T47D (cell line): ENCODE data around the gene USP46.

Experiments used
- DNase-seq, 2 experiments: peaks; one replicate each; pipeline versions ENCODE4 v3.0.0 to v3.0.0-alpha.2; 2011 to 2012; ENCODE audit warnings: low read depth in 1 of 2, low spot score in 1 of 2
- JUND ChIP-seq: IDR thresholded peaks from 2 replicates; pipeline ENCODE4 v1.6.1; 2012; ENCODE audit warnings: low read depth
- in situ Hi-C: cut with HindIII; loops from 2 replicates; pipeline ENCODE4 v1.10.0; 2016; ENCODE audit warnings: low sequenced_read_pairs, low pct_unique_long_range_greater_than_20kb

Gene USP46

GRCh38 chr4:52659001-52659721 is at the start of gene USP46:
USP46 (minus strand) TSS chr4:52659301; CDS start chr4:52659150, 151 bp downstream.
- DNase-seq, result peak; percentile 78
- TF ChIP-seq JUND, result no peak
- in situ Hi-C loops, result no loop called here

DNA sequence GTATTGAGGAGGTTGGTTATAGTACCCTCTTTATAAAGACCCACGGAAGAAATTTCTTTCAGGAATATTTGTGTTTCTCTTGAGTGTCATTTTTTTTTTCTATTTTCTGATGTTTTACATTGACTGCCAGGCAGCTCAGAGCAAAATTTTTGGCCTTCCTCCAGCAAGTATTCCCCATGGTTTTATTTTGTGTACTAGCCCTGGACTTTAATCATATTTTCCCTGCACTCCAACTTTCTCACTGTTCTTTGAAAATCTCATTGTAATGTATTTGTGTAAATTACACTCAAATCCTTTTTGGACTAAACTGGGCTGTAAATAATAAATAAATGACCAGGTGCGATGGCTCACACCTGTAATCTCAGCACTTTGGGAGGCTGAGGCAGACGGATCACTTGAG is 45.6 kb upstream of the USP46 start:
- no peak for TF ChIP-seq JUND
- in situ Hi-C loops, result no loop called here
- DNase-seq, result no peak

GRCh38 chr4:52704133-52704532 is 45.0 kb upstream of the USP46 start:
- in situ Hi-C loops, result no loop called here

DNA sequence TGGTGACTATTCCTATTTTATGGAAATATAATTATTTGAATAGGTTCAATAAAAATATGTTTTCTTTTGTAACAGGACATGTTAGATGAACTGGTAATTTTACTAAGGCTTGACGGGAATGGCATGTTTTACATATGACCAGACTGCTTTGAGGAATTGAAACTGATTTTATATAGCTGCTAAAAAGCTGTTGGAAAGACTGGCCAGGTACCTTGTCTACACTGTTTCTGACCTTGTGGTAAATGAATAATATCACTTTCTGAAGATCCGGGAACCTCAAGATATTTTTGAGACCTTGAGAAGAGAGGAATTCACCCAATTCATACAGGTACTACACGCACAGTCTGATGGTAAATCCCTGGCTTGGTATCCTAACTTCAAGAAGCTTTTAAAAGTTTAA is 42.1 kb upstream of the USP46 start:
- in situ Hi-C loops, result no loop called here
- no peak for DNase-seq

More at GRCh38 chr4:52704133-52704532, 45.0 kb upstream of the USP46 start:
- no peak for DNase-seq
- no peak for TF ChIP-seq JUND

DNA sequence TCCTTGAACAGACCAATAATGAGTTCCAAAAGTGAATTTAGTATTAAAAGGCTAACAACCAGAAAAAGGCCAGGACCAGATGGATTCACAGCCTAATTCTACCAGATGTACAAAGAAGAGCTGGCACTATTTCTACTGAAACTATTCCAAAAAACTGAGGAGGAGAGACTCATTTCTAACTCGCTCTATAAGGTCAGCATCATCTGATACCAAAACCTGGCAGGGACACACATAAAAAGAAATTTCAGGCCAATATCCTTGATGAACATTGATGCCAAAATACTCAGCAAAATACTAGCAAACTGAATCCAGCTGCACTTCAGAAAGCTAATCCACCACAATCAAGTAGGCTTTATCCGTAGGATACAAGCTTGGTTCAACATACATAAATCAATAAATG is 35.8 kb upstream of the USP46 start:
- in situ Hi-C loops, result no loop called here
- no peak for TF ChIP-seq JUND
- DNase-seq, result no peak

More for the DNA sequence above, 42.1 kb upstream of the USP46 start:
- TF ChIP-seq JUND, result no peak

DNA sequence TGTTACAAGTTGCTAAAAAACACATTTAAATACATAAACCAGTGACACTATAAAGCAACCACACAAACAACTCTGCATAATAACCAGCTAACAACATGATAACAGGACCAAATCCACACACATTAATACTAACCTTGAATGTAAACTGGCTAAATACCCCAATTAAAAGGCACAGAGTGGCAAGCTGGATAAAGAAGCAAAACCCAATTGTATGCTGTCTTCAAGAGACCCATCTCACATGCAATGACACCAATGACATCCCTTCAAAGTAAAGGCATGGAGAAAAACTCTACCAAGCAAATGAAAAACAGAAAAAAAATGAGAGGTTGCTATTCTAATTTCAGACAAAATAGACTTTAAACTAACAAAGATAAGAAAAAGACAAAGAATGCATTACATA is 34.4 kb upstream of the USP46 start:
- DNase-seq, result no peak
- in situ Hi-C loops, result no loop called here
- TF ChIP-seq JUND, result no peak

DNA sequence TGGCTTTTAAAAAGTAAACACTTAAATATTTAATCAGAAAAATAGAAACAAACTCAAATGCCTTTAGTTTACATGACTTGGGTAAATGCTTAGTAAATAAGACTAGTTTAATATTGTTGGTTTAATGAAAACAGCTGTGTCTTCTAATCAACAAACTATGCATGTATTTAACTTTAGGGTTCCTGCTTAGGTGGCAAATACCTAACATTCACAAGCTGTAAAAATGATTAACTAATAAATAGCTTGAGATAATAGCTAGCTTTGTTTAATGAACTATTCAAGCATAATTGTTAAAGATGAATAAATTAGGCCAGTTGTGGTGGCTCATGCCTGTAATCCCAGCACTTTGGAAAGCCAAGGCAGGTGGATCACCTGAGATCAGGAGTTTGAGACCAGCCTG is 30.0 kb upstream of the USP46 start:
- in situ Hi-C loops, result no loop called here
- no peak for TF ChIP-seq JUND
- DNase-seq, result no peak

- TF ChIP-seq JUND, result no peak
- in situ Hi-C loops, result no loop called here
- DNase-seq, result no peak
These were observed 28.6 kb upstream of the USP46 start for GRCh38 chr4:52687696-52688095.

DNA sequence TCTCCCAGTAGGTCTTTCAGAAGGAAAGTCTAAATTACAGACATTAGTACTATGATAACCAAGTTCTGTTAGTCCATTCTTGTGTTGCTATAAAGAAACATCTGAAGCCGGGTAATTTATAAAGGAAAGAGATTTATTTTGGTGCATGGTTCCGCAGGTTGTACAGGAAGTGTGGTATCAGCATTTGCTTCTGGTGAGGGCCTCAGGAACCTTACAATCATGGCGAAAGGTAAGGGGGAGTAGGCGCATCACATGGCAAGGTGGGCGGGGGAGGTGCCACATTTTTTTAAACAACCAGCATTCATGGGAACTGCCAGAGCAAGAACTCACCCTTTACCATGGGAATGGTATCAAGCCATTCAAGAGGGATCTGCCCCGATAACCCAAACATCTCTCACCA is 26.2 kb upstream of the USP46 start:
- in situ Hi-C loops, result no loop called here

GRCh38 chr4:52684896-52685295 is 25.8 kb upstream of the USP46 start:
- TF ChIP-seq JUND, result no peak
- in situ Hi-C loops, result no loop called here
- no peak for DNase-seq

More for the DNA sequence above, 26.2 kb upstream of the USP46 start:
- DNase-seq, result no peak
- TF ChIP-seq JUND, result no peak

DNA sequence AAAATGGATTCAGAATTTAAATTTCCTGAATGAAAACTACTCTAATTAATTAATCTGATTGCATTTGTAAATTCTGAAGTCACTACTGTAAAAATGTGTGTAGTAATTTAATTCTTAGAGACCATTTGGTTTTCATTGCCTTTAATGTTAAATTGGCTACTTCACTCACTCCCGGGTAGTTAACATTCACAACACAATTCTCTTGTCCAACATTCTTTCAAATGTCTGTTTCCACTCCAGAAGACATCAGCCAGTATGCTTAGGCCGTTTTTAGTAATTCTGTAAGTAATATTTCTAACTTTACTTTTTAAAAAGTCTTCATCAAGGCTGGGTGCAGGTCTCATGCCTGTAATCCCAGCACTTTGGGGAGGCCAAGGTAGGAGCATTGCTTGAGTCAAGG is 21.3 kb upstream of the USP46 start:
- in situ Hi-C loops, result no loop called here
- DNase-seq, result no peak
- TF ChIP-seq JUND, result no peak

- in situ Hi-C loops, result no loop called here
- no peak for TF ChIP-seq JUND
- DNase-seq, result no peak
These were observed 17.4 kb upstream of the USP46 start for GRCh38 chr4:52676536-52676935.

GRCh38 chr4:52675111-52675510 is 16.0 kb upstream of the USP46 start:
- no peak for TF ChIP-seq JUND
- no peak for DNase-seq
- in situ Hi-C loops, result no loop called here

DNA sequence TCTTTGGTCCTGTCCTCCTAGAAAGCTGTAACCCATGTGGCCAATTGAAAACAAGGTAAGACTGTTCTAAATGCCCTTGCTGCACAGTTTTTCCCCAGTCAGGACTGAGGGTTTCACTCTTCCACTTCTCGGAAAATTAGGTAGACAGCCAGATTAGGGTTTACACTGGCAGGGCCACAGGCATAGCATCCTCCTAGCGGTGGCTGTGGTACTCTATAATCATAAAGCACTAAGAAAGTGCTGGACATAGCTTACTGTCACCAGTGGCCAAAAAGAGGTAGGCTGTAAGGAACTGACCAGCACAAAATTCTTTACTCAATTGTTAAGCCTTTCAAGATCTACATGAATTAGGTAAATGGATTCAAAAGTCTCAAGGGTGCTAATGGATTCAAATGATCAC is 11.6 kb upstream of the USP46 start:
- no peak for TF ChIP-seq JUND
- DNase-seq, result no peak
- in situ Hi-C loops, result no loop called here
